Measurements from ENCODE around the gene LRIT2.
"Not testable (repeated sequence)": the region's sequence is repeated elsewhere in the genome, so short reads cannot be mapped to it uniquely, and the experiment has no call there.

The LRIT2 gene

GRCh38 chr10:84180386-84180785 lies 45.0 kb downstream of the LRIT2 start:
- not testable (repeated sequence) for DNase-seq (ENCODE audit: low read depth)

- no peak for DNase-seq (ENCODE audit: low read depth)
Measured at GRCh38 chr10:84179059-84179710, 46.2 kb downstream of the LRIT2 start.

GRCh38 chr10:84178160-84178609 lies 47.2 kb downstream of the LRIT2 start:
- DNase-seq (ENCODE audit: low read depth), result no peak

- DNase-seq (ENCODE audit: low read depth), result peak; percentile 24
Measured at GRCh38 chr10:84177541-84178141, 47.7 kb downstream of the LRIT2 start.

- DNase-seq (ENCODE audit: low read depth), result no peak
Measured at GRCh38 chr10:84176836-84177474, 48.4 kb downstream of the LRIT2 start.

- DNase-seq (ENCODE audit: low read depth), result no peak
Measured at GRCh38 chr10:84176351-84176750, 49.0 kb downstream of the LRIT2 start.

- DNase-seq (ENCODE audit: low read depth), result no peak
Measured at GRCh38 chr10:84175436-84175835, 49.9 kb downstream of the LRIT2 start.

GRCh38 chr10:84173501-84173929 lies 51.8 kb downstream of the LRIT2 start, which contains the start of gene GPR15LG:
Gene GPR15LG, plus strand, starts transcription at chr10:84173801. Its CDS starts 51 bp downstream, at chr10:84173852.
- no peak for DNase-seq (ENCODE audit: low read depth)

GRCh38 chr10:84172467-84173356 lies 52.6 kb downstream of the LRIT2 start:
- DNase-seq (ENCODE audit: low read depth), result no peak

GRCh38 chr10:84171700-84172466 lies 53.5 kb downstream of the LRIT2 start:
- not testable (repeated sequence) for DNase-seq (ENCODE audit: low read depth)

- DNase-seq (ENCODE audit: low read depth), result not testable (repeated sequence)
Measured at GRCh38 chr10:84171237-84171636, 54.1 kb downstream of the LRIT2 start.
